GM12872 (cell line): ENCODE measurements around the gene LY6G5C.

ENCODE experiments used
- CTCF ChIP-seq: IDR thresholded peaks from 3 replicates; pipeline ENCODE4 v1.5.1; 2011; ENCODE audit warnings: low read depth, mild to moderate bottlenecking, low read length, moderate library complexity; ENCODE audit not compliant: insufficient read depth

Gene LY6G5C

GRCh38 chr6:31680226-31681134 is at the start of gene LY6G5C:
Gene LY6G5C (minus strand): TSS chr6:31681067. CDS start chr6:31680373, 694 bp downstream.
- peak; percentile 77 for TF ChIP-seq CTCF

- TF ChIP-seq CTCF: no peak
Measured at GRCh38 chr6:31729979-31730630, 49.2 kb upstream of the LY6G5C start.

- TF ChIP-seq CTCF: no peak
Measured at GRCh38 chr6:31729515-31729978, 48.7 kb upstream of the LY6G5C start.

- peak; percentile 85 for TF ChIP-seq CTCF
Measured at GRCh38 chr6:31728767-31729514, 48.1 kb upstream of the LY6G5C start, which contains the start of gene DDAH2. Gene DDAH2 (minus strand): TSS chr6:31729299. CDS start chr6:31729161, 138 bp downstream.

- TF ChIP-seq CTCF: no peak
Measured at GRCh38 chr6:31727717-31728671, 47.1 kb upstream of the LY6G5C start.

GRCh38 chr6:31727034-31727716 is 46.3 kb upstream of the LY6G5C start:
- no peak for TF ChIP-seq CTCF
